NOMO-1 treated with dmso at 0.1 percent for 144 hours (cell line): ENCODE data around the gene SLC24A3.
"Not testable (repeated sequence)": the region's sequence is repeated elsewhere in the genome, so short reads cannot be mapped to it uniquely, and the experiment has no call there.

Experiments used
- DNase-seq: peaks from one replicate; lab custom pipeline; 2025; ENCODE audit not compliant: unreplicated experiment; lab: John Stamatoyannopoulos, UW

SLC24A3 gene

GRCh38 chr20:19659448-19659847, 447.0 kb downstream of the SLC24A3 start:
- DNase-seq = no peak

GRCh38 chr20:19660808-19661378, 448.5 kb downstream of the SLC24A3 start:
- DNase-seq = no peak

- peak; percentile 62 for DNase-seq
These were observed 449.5 kb downstream of the SLC24A3 start for GRCh38 chr20:19661717-19662636.

- DNase-seq = no peak
These were observed 450.2 kb downstream of the SLC24A3 start for GRCh38 chr20:19662637-19662995.

GRCh38 chr20:19668418-19668817, 456.0 kb downstream of the SLC24A3 start:
- DNase-seq = no peak

- no peak for DNase-seq
These were observed 458.4 kb downstream of the SLC24A3 start for GRCh38 chr20:19670829-19671228.

- DNase-seq = no peak
These were observed 458.9 kb downstream of the SLC24A3 start for GRCh38 chr20:19671374-19671773.

- no peak for DNase-seq
These were observed 460.1 kb downstream of the SLC24A3 start for GRCh38 chr20:19672498-19672897.

- DNase-seq = no peak
These were observed 461.1 kb downstream of the SLC24A3 start for GRCh38 chr20:19673575-19673974.

GRCh38 chr20:19676202-19676601, 463.8 kb downstream of the SLC24A3 start:
- DNase-seq = no peak

GRCh38 chr20:19677336-19677735, 464.9 kb downstream of the SLC24A3 start:
- no peak for DNase-seq

- not testable (repeated sequence) for DNase-seq
These were observed 466.1 kb downstream of the SLC24A3 start for GRCh38 chr20:19678591-19678990.

GRCh38 chr20:19679900-19680495, 467.6 kb downstream of the SLC24A3 start:
- DNase-seq = no peak

- DNase-seq = no peak
These were observed 469.8 kb downstream of the SLC24A3 start for GRCh38 chr20:19682249-19682648.

GRCh38 chr20:19683188-19683587, 470.7 kb downstream of the SLC24A3 start:
- DNase-seq = no peak

GRCh38 chr20:19683822-19684221, 471.4 kb downstream of the SLC24A3 start:
- DNase-seq = no peak

- DNase-seq = no peak
These were observed 475.8 kb downstream of the SLC24A3 start for GRCh38 chr20:19688031-19688806.

- DNase-seq = no peak
These were observed 478.0 kb downstream of the SLC24A3 start for GRCh38 chr20:19690462-19690861.

GRCh38 chr20:19691125-19691524, 478.7 kb downstream of the SLC24A3 start:
- DNase-seq = no peak

- no peak for DNase-seq
These were observed 479.7 kb downstream of the SLC24A3 start for GRCh38 chr20:19692100-19692499.

- no peak for DNase-seq
These were observed 480.3 kb downstream of the SLC24A3 start for GRCh38 chr20:19692685-19693119.
